ENCODE data around the gene SYT5.
"Not testable (repeated sequence)": the region's sequence is repeated elsewhere in the genome, so short reads cannot be mapped to it uniquely, and the experiment has no call there.

SYT5 gene

DNA sequence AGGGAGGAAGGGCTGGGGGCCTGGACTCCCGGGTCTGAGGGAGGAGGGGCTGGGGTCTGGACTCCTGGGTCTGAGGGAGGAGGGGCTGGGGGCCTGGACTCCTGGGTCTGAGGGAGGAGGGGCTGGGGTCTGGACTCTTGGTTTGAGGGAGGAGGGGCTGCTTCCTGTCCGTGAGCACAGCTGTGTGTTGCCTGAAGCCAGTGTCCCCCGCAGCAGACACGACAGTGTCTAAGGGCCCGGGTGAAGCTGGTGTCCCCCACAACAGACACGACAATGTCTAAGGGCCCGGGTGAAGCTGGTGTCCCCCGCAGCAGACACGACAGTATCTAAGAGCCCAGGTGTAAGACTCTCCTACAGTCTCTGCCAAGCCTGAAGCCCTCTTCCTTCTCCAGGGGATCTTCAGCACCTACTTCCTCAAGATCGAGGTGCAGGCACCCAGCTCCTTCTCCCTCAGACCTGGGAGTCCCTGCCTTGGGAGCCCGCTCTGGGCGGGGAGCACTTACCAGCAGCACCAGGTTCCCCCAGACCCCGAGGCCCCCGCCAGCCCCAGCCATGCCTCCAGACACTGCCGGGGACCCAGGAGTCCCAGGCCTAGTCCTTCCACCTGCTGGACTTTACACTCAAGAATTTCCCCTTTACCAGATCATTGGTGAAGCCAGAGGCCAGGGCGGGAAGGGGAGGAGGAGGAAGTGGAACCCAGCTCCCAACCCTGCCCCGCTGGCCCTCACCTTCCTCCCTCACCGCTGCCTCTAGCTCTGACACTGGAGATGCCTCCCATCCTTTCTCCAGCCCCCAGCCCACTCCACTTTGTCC is 29.0 kb upstream of the SYT5 start, which contains the start of gene PTPRH:
PTPRH (minus strand) TSS at position 622 of the 813 bp plus-strand sequence; CDS start at position 554, 68 bp downstream.
- no peak for DNase-seq (ENCODE audit: low spot score)

DNA sequence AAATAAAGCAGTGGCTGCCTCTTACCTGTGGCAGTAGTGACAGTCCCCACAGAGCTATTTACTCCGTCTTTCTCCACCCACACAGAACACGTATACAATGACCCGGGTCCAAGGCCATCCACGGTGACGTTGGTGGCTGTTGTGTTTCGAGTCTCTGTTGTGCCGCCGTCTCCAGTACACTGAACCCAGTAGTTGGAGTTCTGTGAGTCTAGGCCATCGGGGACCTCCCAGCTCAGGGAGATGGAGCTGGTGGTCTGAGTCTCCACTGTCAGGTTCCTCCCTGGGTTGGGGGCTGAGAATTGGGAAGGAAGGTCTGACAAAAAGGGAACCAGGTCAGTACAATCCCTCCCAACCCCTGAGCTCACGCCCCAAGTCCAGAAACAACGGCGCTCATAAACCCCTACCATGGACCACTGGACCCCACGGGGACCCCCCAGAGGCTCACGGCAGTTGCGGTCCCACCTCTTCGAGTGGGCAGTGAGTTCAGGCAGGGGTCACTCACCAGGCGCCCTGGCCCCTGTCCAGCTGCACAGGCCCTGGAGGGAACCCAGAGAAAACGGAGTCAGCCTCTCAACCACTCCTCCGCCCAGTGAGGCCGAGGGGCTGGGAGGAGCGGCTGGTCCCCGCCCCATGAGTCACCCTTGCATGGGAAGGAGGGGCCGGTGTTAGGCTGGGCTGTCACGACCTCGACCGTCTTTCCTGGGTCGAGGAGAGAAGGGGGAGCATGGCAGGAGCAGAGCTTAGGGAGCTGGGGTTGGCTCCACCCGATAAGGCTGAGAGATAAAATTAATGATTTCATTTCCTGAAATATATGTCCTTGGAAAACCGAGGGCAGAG is 26.8 kb upstream of the SYT5 start:
- DNase-seq (ENCODE audit: low spot score): peak; percentile 48

DNA sequence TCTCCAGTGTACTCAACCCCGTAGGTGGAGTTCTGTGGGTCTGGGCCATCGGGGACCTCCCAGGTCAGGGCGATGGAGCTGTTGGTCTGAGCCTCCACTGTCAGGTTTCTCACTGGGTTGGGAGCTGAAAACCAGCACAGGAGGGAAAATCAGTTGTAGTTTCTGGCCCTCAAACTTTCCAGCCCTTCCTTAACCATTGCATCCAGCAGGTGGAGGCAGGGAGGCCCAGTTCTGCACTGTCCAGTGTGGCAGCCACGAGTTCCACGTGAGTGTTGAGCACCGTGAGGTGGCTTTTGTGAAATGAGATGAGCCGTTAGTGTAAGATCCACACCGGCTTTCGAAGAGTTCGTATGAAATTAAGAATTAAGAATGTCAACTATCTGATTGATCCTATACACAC is 22.1 kb upstream of the SYT5 start:
- DNase-seq (ENCODE audit: low spot score): not testable (repeated sequence)

DNA sequence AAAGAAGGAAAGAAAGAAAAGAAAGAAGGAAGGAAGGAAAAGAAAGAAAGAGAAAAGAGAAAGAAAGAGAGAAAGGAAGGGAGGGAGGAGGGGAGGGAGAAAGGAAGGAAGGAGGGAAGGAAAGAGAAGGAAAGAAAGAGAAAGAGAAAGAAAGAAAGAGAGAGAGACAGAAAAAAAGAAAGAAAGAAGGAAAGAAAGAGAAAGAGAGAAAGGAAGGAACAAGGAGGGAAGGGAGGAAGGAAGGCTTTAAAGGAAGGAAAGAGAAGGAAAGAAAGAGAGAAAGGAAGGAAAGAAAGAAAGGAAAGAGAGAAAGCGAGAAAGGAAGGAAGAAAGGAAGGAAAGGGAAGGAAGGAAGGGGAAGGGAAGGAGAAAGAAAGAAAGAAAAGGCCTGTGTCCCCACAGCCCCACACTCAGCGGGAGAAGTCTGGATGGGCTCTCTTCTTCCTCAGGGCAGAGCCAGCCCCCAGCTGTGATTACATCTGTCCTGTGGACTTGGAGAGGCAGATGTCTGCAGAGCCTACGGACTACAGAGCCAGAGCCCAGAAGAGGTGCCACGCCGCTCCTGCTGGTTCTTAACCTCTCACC is 19.6 kb upstream of the SYT5 start:
- DNase-seq (ENCODE audit: low spot score): no peak

DNA sequence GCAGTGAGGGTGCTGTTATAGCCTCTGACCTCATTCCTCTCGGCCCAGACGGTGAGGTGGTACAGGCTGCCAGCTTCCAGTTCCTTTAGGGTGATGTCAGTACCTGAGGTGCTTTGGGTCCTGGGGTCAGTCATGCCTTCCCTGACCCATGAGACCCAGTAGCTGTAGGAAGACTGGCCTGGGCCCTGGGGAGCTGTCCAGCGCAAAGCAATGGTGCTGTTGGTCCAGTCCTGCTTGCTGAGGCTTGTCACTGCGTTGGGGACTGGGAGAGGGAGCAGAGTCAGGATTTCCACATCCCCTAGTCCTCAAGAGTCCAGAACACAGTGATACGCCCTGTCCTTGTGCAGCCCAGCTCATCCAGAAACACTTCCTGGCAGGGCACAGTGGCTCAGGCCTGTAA is 18.6 kb upstream of the SYT5 start:
- no peak for DNase-seq (ENCODE audit: low spot score)

DNA sequence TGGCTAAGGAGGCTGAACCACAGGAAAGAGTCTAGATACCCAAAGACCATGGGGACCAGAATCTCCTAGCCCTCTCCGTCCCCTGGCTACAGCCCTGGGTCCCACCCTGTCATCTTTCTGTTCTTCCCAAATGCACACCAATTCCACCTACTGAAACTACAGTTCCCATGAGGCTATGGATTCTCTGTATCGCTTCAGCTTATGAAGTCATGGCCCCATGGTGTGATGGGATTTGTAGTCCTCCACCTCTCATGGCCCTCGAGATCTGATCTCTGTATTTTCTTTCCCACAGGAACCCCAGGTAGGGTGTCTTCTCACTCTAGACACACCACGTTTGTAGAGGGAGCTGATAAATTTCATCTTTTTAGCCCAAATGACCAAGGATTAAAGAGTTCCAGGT is 17.4 kb upstream of the SYT5 start:
- no peak for DNase-seq (ENCODE audit: low spot score)

DNA sequence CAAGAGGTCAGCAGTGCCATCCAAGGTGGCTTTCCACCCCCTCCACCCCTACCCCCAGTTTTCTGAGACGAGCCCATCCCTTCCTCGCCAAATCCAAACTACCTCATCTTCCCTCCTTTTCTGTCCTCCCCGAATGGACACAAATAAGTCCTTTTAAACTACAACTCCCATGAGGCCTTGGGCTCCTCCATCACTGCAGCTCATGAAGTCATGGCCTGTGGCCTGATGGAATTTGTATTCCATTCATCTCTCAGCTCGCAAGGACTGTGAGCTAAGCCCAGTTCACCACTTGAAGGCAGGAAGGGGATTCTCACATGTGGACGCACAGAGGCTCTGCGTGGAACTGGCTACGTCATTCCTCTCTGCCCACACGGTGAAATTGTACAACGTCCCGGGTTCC is 16.7 kb upstream of the SYT5 start:
- no peak for DNase-seq (ENCODE audit: low spot score)

DNA sequence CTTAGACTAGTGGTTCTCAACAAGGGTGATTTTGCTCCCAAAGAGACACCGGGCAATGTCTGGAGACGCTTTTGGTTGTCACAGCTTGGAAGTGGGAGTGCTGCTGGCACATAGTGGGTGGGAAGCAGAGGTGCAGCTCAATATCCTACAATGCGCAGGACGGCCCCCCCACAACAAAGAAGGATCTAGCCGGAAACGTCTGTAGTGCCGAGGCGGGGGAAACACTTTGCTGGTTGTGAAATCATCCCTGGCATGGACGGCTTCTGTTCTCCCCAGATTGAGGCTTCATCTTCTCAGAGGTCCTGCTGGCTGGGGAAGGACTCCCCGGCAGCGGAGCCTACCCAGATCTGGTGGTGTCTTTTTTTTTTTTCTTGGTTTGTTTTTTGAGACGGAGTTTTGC is 13.4 kb upstream of the SYT5 start:
- no peak for DNase-seq (ENCODE audit: low spot score)

DNA sequence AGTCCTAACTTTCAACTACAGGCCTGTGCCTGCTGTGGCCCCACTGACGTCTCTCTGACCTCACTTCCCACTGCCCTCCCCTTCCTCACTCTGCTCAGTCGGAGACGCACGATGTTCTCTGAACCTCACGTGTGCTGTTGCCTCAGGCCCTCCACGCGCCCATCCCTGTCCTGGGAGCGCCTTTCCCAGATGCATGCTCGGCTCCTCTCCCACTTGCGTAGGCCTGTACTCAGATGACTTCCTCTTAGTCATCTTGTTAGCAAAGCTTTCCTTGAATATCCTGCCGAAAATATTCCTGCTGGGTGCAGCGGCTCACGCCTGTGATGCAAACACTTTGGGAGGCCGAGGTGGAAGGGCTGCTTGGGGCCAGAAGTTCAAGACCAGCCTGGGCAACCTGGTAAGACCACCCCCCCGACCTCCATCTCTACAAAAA is 9.3 kb upstream of the SYT5 start:
- peak; percentile 70 for DNase-seq (ENCODE audit: low spot score)

DNA sequence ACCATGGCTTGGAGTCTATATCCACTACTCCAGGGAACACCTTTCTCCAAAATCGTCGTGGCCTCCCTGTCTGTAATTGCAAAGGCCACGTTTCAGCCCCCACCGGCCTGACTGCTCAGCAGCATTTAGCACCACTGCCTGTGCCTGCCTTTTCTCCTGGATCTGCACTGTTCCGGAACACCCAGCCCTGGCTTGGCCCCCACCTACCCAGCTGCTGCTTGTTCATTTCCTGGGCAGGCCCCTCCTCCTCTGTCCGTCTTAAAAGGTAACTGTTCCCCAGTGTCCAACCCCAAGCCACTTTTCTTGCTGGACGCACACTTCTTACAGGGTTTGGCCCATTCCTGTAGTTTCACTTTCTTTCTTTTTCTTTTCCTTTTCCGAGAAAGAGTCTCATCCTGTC is 8.5 kb upstream of the SYT5 start:
- DNase-seq (ENCODE audit: low spot score): no peak

DNA sequence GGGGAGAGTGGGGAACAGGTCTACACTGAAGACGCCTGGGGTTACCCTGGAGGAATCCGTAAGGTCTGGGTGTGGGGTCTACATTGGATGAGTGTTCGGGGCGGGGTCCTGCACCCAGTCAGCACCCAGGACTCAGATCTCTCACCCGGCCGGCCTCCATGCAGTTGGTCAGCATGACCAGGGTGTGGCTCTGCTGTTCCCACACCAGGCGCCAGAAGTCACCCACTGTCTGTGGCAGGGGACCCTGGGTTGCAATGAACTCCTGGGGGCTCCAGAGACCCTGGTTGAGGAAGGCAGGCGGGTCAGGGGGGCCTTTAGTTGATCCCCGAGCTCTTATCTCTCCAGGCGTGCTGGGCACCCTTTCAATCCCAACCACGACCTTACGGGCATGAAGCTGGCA is 6.0 kb upstream of the SYT5 start:
- DNase-seq (ENCODE audit: low spot score): no peak

DNA sequence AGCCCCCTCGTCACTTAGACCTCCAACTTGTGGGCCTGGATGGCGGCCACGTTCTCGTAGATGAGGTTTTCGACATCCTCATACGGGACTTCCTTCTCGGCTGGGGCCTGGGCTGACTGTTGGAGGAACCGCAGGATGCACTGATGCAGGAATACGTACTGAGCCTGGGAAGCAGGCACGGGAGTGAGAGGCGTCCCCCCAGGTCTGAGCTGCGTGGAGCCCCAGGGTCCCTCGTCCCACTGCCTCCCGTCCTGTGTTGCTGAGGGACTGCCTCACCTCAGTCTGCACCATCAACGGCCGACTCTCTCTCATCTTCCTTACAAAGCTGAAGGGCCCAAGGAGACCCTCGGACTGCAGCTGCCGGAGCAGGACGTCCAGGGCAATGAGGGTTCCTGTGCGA is 1.7 kb upstream of the SYT5 start:
- no peak for DNase-seq (ENCODE audit: low spot score)

DNA sequence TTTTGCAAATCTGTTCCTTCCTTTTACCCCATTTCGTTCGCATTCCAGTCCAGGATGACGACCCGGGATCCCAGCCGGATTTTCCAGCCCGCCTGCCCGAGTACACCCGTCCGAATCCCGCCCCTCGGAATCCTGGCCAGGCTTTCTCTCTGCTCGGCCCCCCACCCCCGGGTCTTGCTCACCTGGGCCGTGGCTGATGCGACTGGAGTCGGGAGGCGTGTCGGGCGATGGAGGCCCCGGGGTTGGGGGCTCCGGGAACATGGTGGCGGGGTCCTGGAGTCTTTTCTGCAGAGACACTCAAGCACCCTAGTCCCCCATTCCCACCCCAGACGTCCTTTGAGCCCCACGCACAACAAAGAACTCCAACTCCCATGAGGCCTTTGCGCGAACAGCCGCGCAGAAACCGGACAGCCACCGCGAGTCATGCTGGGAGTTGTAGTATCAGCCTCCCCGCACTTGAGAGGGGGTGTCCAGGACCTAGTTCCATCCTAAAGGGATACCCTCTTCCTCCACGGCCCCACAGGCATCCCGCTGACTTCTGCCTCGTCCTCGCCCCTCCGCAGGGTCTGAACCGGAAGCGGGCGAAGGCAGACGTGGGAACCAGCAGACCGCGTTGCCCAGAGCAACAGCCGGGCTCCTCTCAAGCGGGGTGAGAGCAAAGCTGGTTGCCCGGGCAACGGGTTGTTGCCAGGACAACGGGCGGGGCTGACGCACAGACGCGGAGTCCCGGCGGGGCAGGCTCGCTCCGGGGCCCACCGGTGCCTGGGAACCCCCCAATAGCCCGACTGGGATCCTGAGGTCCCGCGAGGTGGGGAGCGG is 1.1 kb downstream of the SYT5 start:
- DNase-seq (ENCODE audit: low spot score): peak; percentile 81

DNA sequence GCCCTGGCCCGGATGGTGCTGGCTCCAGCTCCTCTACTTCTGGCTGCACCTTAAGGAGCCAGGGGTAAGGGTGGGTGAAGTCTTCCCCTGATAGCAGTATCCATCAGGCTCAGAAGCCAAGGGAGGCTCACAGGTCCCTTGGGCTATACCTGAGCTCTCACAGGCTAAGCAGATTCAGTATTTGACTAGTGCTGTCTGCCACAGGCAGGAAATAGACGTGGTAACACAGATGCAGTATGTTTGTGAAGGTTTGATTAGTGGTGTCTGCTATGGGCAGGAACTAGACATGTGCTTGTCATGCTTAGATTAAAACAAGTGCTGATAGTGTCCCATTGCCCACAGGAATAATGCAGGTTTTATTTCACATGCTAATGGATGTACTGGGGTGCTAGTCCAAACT is 4.0 kb downstream of the SYT5 start:
- no peak for DNase-seq (ENCODE audit: low spot score)

DNA sequence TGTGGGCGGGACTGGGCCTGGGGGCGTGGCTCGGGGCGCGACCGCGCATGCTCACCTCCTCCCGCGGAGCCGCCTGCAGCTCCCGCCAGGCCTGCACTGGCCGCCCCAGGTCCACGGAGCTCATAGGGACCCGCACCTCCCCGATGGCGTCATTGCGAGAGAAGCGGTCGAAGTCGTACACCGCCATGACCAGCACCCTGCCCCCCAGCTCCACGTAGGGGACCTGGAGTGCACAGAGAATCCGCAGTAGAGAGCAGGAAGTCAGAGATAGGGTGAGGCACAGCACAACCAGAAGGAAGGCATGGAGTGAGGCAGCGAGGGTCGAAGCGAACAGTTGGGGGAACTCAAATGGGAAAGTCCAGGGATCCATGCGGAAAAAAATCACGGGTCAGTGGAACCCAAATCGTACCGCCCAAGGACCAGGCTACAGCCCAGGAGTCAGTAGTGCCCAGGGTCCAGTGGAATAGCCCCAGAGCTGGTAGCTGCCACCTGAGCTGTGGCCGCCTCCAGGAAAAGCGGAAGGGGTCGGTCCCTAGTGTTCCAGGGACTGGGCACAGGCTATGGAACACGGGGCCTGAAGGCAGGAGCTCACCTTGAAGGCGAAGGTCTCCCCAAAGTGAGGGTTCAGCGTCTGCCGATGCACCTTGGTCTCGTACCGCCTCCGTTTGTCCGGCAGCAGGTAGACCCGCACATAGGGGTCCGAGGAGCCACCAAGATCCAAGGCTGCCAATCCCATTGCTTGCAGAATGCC is 4.8 kb downstream of the SYT5 start:
- no peak for DNase-seq (ENCODE audit: low spot score)

DNA sequence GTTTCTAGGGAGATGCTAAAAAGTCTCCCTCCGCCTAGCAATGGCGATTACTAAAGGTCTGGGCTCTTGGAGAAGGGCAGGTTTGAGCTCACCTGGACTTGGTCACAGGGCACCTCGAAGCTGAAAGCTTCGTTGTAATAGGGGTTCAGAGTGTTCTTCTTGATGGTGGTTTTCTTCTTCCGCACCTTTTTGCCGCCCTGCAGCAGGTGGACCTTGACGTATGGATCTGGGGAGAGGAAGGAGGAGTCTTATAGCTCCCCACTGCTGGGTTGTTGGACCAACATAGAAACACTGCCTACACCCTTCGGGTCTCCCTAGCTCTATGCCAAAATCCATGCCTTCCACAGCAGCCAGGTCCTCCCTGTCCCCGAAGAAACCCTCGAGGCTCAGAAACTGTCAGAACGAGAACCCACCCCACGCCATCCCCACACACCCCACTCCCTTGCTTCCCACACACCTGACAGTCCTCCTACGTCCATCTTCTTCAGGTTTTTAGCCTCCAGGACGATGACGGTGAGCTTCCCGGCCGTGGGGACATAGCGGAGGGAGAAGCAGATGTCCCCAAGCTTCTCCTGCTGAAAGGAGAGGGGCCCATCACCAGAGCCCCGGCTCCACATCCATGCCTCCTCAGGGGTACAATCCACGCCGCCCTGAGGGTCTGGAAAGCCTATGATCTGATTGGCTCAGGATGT is 5.5 kb downstream of the SYT5 start:
- no peak for DNase-seq (ENCODE audit: low spot score)

DNA sequence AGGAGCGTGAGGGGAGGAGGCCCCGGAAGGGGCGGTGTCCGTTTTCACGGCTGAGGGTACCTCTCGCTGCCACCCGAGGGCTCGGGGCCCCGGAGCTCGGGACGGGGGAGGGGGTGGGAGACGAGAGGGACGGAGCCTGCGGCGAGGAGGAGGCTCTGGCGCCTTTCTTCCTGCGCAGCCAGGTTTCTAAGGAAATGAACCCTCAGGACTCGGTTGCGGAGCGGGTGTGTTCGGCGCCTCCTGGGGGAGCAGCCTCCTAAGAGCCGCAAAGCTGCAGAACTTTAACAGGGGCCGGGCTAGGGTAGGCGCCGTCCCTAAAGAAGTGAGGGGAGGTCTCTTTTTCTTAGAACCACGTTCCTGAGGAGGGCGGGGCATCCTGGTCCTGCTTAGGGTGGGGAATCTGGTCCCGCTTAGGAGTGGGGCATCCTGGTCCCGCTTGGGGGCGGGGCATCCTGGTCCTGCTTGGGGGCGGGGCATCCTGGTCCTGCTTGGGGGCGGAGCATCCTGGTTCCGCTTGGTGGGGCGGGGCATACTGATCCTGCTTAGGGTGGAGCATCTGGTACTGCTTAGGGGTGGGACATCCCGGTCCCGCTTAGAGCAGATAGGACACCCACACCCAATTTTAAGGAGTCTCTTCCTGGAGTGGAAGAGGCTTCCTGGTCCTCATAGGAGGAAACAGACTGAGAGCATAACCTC is 6.2 kb downstream of the SYT5 start:
- DNase-seq (ENCODE audit: low spot score): no peak

DNA sequence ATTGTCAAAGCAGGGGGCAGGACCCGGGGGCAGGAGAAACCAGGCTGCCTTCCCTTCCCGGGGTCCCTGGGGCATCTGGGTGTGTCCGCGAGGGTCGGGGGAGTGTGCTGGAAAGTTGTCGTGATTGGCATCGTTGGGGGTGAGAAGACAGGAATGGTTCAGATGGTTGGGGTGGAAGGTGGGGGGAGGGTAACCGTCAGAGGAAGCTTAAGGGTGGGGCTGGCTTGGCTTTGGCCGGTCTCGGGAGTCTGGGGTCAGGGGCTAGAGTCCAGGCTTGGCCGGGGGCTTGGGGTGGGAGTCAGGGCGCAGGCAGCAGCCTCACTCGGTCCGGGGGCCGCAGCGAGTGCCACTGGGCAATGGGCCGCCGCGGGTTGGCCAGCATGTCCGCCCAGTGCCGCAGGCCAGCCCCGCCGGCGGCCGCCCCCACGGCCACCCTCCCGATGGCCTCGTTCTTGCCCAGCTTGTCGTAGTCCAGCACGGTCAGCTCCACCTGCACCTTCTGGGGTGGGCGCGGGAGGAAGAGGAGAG is 6.8 kb downstream of the SYT5 start:
- no peak for DNase-seq (ENCODE audit: low spot score)

DNA sequence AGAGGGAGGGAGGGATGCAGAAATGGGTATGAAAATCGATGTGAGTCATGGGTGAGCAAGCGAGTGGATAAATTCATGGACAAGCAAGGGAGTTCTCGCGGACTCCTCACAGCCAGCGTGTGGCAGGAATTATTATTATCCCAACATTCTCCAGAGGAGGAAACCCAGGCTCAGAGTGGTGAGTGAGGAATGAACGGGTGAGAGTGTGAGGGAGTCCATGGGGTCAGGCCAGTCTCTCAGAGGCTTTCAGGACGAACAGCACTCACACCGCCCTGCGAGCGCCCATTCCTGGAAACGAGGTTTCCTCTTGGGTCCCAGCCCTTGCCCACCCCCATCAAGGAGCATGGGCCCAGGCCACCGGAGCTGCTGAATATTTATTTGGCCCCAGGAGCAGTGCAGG is 7.3 kb downstream of the SYT5 start:
- no peak for DNase-seq (ENCODE audit: low spot score)

DNA sequence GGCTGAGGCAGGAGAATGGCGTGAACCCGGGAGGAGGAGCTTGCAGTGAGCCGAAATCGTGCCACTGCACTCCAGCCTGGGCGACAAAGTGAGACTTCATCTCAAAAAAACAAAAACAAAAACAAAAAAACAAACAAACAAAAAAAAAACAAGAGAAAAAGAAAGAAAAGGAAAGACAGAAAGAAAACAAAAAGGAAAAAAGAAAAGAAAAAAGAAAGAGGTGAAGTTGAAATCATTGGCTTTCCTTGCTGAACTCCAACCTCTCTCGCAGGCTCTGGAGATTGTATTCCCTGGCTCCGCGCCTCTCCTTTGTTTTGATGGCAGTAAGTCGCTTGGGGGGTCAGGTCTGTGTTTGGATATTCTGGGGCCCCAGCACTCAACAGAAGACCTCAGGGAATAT is 7.8 kb downstream of the SYT5 start:
- not testable (repeated sequence) for DNase-seq (ENCODE audit: low spot score)

Data from putamen (tissue), 1 donor.